Gastroesophageal sphincter (tissue), 3 donors: ENCODE data around the gene SCAP.

Experiments used
- EP300 ChIP-seq: sonication (generic); formaldehyde crosslinking; IDR thresholded peaks from one replicate; pipeline ENCODE4 v1.6.1; 2017; ENCODE audit warnings: antibody characterized with exemption, mild to moderate bottlenecking
- POLR2A ChIP-seq, 2 donors: fragments of 450-650 bp; IDR thresholded peaks; one replicate each; pipeline ENCODE4 v1.6.1; 2017; ENCODE audit warnings: antibody characterized with exemption in 2 of 2, mild to moderate bottlenecking in 2 of 2, moderate library complexity in 1 of 2
- TF ChIP-seq, protein P1 (sequence below), 4 experiments: fragments of 200-600 bp in 2 of 4; fragments of 450-650 bp in 2 of 4; sonication (generic) in 1 of 4; IDR thresholded peaks; one replicate each; pipeline ENCODE4 v1.5.1; 2017 to 2019; ENCODE audit warnings: antibody characterized with exemption in 4 of 4, mild to moderate bottlenecking in 2 of 4, moderate library complexity in 2 of 4

DNA sequence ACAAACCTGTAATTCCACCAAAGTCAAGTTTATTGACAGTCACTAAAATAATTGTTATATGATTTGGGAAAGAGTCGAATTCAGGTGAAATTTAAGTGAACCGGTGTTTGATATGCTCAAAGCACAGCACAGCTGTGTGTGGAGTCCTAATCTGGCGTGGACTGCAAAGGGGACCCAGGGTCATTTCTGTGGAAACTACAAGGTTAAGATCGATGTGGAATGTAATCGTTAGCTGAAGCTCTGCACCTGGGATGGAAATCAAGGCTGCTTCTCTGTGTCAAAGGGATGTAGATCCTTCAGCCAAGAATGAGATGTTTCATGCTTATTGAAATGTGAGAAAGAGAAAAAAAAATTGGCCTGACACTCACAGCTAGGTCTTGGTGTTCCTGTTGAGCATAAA lies 39.4 kb upstream of the SCAP start:
- TF ChIP-seq POLR2A (IDR thresholded peaks at IDR 0.05) = no peak
- TF ChIP-seq, protein P1, sequence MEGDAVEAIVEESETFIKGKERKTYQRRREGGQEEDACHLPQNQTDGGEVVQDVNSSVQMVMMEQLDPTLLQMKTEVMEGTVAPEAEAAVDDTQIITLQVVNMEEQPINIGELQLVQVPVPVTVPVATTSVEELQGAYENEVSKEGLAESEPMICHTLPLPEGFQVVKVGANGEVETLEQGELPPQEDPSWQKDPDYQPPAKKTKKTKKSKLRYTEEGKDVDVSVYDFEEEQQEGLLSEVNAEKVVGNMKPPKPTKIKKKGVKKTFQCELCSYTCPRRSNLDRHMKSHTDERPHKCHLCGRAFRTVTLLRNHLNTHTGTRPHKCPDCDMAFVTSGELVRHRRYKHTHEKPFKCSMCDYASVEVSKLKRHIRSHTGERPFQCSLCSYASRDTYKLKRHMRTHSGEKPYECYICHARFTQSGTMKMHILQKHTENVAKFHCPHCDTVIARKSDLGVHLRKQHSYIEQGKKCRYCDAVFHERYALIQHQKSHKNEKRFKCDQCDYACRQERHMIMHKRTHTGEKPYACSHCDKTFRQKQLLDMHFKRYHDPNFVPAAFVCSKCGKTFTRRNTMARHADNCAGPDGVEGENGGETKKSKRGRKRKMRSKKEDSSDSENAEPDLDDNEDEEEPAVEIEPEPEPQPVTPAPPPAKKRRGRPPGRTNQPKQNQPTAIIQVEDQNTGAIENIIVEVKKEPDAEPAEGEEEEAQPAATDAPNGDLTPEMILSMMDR (IDR thresholded peaks at IDR 0.05) = no peak
- TF ChIP-seq EP300 = no peak
